PC-9 (cell line): ENCODE measurements around the gene PLPP1.

Experiments
- CTCF ChIP-seq: fragments of 200-600 bp; sonication (generic); conservative IDR thresholded peaks from 2 replicates; pipeline ENCODE4 v1.6.1; 2017; ENCODE audit warnings: mixed run types, antibody characterized with exemption, mild to moderate bottlenecking, moderate library complexity
- EZH2 ChIP-seq: fragments of 200-600 bp; sonication (generic); IDR thresholded peaks from 2 replicates; pipeline ENCODE4 v1.8.0; 2017; ENCODE audit warnings: antibody characterized with exemption, low read depth

- TF ChIP-seq CTCF, result no peak
- TF ChIP-seq EZH2, result no peak
Measured at GRCh38 chr5:55557123-55557522, 22.4 kb upstream of the PLPP1 start.
